K562 (cell line): Measurements from ENCODE around the gene FOXP4. TPM values are rescaled to one million over a fixed set of nuclear protein-coding genes. Genes with fewer than 3 reads are reported as not detected.

Source experiments
- ATAC-seq: fragments of 200-7000 bp; cut with Tn5 transposase; 3 replicates; pipeline ENCODE4 v1.9.1; 2020; ENCODE audit warnings: moderate library complexity
- BruUV-seq: library from RNA; stranded (reverse); fragments of 400-500 nt; replicated peaks from 2 replicates; lab custom pipeline; 2021; lab: Mats Ljungman, UMichigan
- CTCF ChIA-PET: fragments of 300-600 bp; formaldehyde crosslinking; extraction: SDS; loops from one replicate; lab custom pipeline; 2021; ENCODE audit warnings: low intra/inter-chr PET ratio; lab: Yijun Ruan, JAX
- POLR2A ChIA-PET: fragments of 300-600, 350-650 bp; sonication (Branson Sonifier 250); formaldehyde crosslinking; extraction: SDS; loops from one replicate; lab custom pipeline; 2021; ENCODE audit warnings: antibody characterized with exemption, inconsistent platforms; lab: Yijun Ruan, JAX
- DNase-seq, 4 experiments: peaks; one replicate each; pipeline versions ENCODE4 v3.0.0 to v3.0.0-alpha.2; 2011 to 2018; ENCODE audit warnings: low spot score in 3 of 4, mixed read lengths in 3 of 4; ENCODE audit errors: extremely low read depth in 1 of 4
- FAIRE-seq: peaks from 2 replicates; lab custom pipeline; 2011; peaks lifted over from hg19 to GRCh38; lab: Jason Lieb, UNC
- H2AFZ ChIP-seq: 2 replicates; pipeline ENCODE4 v1.6.0; 2011; ENCODE audit warnings: low read depth, low read length, control low read depth, inconsistent platforms
- H3K27ac ChIP-seq: fragments of 200-600 bp; 3 replicates; pipeline ENCODE4 v1.8.0; 2011; ENCODE audit warnings: low read depth, mild to moderate bottlenecking, control low read depth, inconsistent platforms, low read length, moderate library complexity, mixed read lengths; ENCODE audit errors: extremely low read depth
- H3K27me3 ChIP-seq, 2 experiments: fragments of 300-600 bp in 1 of 2; 2 replicates in 1 of 2; 3 replicates in 1 of 2; pipeline versions ENCODE4 v1.6.0 to v1.8.0; 2011; ENCODE audit warnings: inconsistent platforms in 2 of 2, low read length in 2 of 2, mild to moderate bottlenecking in 1 of 2, mixed read lengths in 1 of 2, moderate library complexity in 1 of 2; ENCODE audit not compliant: control insufficient read depth in 2 of 2, insufficient read depth in 2 of 2
- H3K36me3 ChIP-seq: fragments of 300-600 bp; 3 replicates; pipeline ENCODE4 v1.8.0; 2011; ENCODE audit warnings: mild to moderate bottlenecking, low read length, inconsistent platforms; ENCODE audit not compliant: control insufficient read depth, insufficient read depth
- H3K4me1 ChIP-seq, 2 experiments: fragments of 200-600 bp in 1 of 2; replicated peaks in 1 of 2; 2 replicates in 1 of 2; 3 replicates in 1 of 2; pipeline versions ENCODE4 v1.5.1 to v1.8.0; 2011; ENCODE audit warnings: inconsistent platforms in 2 of 2, low read length in 2 of 2, mild to moderate bottlenecking in 1 of 2, mixed read lengths in 1 of 2, moderate library complexity in 1 of 2; ENCODE audit not compliant: control insufficient read depth in 2 of 2, insufficient read depth in 2 of 2
- H3K4me2 ChIP-seq: 2 replicates; pipeline ENCODE4 v1.6.1; 2011; ENCODE audit warnings: low read length, control low read depth, inconsistent platforms, mixed read lengths; ENCODE audit not compliant: insufficient read depth
- H3K4me3 ChIP-seq: fragments of 200-600 bp; sonication (generic), shearing (Covaris generic); 2 replicates; pipeline ENCODE4 v1.5.1; 2016; ENCODE audit warnings: control low read depth, inconsistent platforms
- H3K79me2 ChIP-seq: fragments of 200-600 bp; 3 replicates; pipeline ENCODE4 v1.8.0; 2011; ENCODE audit warnings: low read length, inconsistent platforms; ENCODE audit not compliant: control insufficient read depth, insufficient read depth
- H3K9ac ChIP-seq, 2 experiments: 2 replicates each; pipeline versions ENCODE4 v1.6.0 to v1.6.1; 2011; ENCODE audit warnings: low read depth in 2 of 2, low read length in 2 of 2, control low read depth in 1 of 2, inconsistent platforms in 1 of 2, mild to moderate bottlenecking in 1 of 2, mixed read lengths in 1 of 2; ENCODE audit not compliant: insufficient read depth in 1 of 2
- H3K9me1 ChIP-seq: one replicate; pipeline ENCODE4 v1.6.0; 2011; ENCODE audit warnings: inconsistent platforms, mild to moderate bottlenecking, low read length, moderate library complexity; ENCODE audit not compliant: control insufficient read depth, insufficient read depth
- H3K9me3 ChIP-seq: replicated peaks from 2 replicates; pipeline ENCODE4 v1.5.1; 2011; ENCODE audit warnings: low read depth, low read length, inconsistent platforms; ENCODE audit not compliant: control insufficient read depth, insufficient read depth
- H4K20me1 ChIP-seq: replicated peaks from 2 replicates; pipeline ENCODE4 v1.6.1; 2011; ENCODE audit warnings: low read length, inconsistent platforms, mixed read lengths; ENCODE audit not compliant: control insufficient read depth, insufficient read depth
- CC2D1A ChIP-seq: fragments of 450-650 bp; IDR thresholded peaks from 2 replicates; pipeline ENCODE4 v1.6.1; 2017; ENCODE audit warnings: mild to moderate bottlenecking
- EGR1 ChIP-seq: fragments of 450-650 bp; conservative IDR thresholded peaks from 2 replicates; pipeline ENCODE4 v1.6.1; 2017; ENCODE audit warnings: mild to moderate bottlenecking
- LARP7 ChIP-seq: fragments of 450-650 bp; IDR thresholded peaks from 2 replicates; pipeline ENCODE4 v1.6.1; 2016
- MAFF ChIP-seq: IDR thresholded peaks from 2 replicates; pipeline ENCODE4 v1.6.1; 2012; ENCODE audit warnings: low read length, improper control_type of control experiment
- RBBP5 ChIP-seq: fragments of 200-600 bp; sonication (generic); IDR thresholded peaks from 2 replicates; pipeline ENCODE4 v1.6.1; 2012; ENCODE audit warnings: borderline replicate concordance, mild to moderate bottlenecking, low read length, control low read depth, inconsistent platforms; ENCODE audit not compliant: insufficient read depth, poor library complexity, severe bottlenecking
- RBM15 ChIP-seq: fragments of 200-400 bp; formaldehyde crosslinking; IDR thresholded peaks from 2 replicates; pipeline ENCODE4 v1.6.1; 2018; ENCODE audit warnings: mild to moderate bottlenecking, low read length, moderate library complexity; ENCODE audit not compliant: insufficient read depth
- WGBS: fragments of 100-300 bp; shearing (Covaris generic); methylation state at CpG from one replicate; pipeline ENCODE4 v1.1.6; 2016; ENCODE audit warnings: low coverage, mixed read lengths; ENCODE audit not compliant: insufficient coverage; ENCODE audit errors: missing lambda C conversion rate; 5-methylcytosine and 5-hydroxymethylcytosine counted together
- in situ Hi-C: fragments of 300-500 bp; cut with MboI; formaldehyde crosslinking; loops from 4 replicates; pipeline ENCODE4 v1.15.0; 2018; ENCODE audit warnings: inconsistent platforms, mixed read lengths
- intact Hi-C: fragments of 100-400 bp; cut with micrococcal nuclease; formaldehyde crosslinking; loops from 2 replicates; pipeline ENCODE4 v1.14.2; 2022
- polyA plus RNA-seq, 8 experiments: library from polyadenylated mRNA; depleted of rRNA in 4 of 8; stranded (reverse) in 5 of 8; unstranded in 3 of 8; fragments of >200 nt; fragmentation: Nextera tagmentation in 2 of 8; fragmentation: Illumina TruSeq in 1 of 8; extraction: Ambion mirVana in 2 of 8; extraction: Trizol in 1 of 8; gene quantifications; 2 replicates each; pipeline versions ENCODE4 v1.2.1 to v1.2.3, GENCODE V29; 2011 to 2014; ENCODE audit warnings: inconsistent platforms in 1 of 8, missing spikeins in 1 of 8
- total RNA-seq, 7 experiments: library from RNA; depleted of rRNA in 6 of 7; stranded (reverse); fragments of >200 nt in 6 of 7; fragmentation: Illumina TruSeq in 2 of 7; extraction: Trizol in 2 of 7; gene quantifications; 2 replicates each; pipeline versions ENCODE4 v1.2.1 to v1.2.3, GENCODE V29; 2011 to 2021; ENCODE audit warnings: low replicate concordance in 1 of 7
- TF ChIP-seq, protein P1 (sequence below), 2 experiments: fragments of 200-800 bp in 1 of 2; sonication (Bioruptor generic) in 1 of 2; sonication (generic) in 1 of 2; formaldehyde crosslinking in 1 of 2; IDR thresholded peaks in 1 of 2; conservative IDR thresholded peaks in 1 of 2; 2 replicates each; pipeline versions ENCODE4 v1.5.0 to v1.6.1; 2016 to 2020; ENCODE audit warnings: missing compliant biosample characterization in 1 of 2, missing genetic modification characterization in 1 of 2, missing genetic modification reagents in 1 of 2
- TF ChIP-seq, protein P2 (sequence below), 2 experiments: IDR thresholded peaks; 2 replicates each; pipeline ENCODE4 v1.6.1; 2011; ENCODE audit warnings: borderline replicate concordance in 1 of 2, control low read depth in 1 of 2, low read depth in 1 of 2, low read length in 1 of 2, mild to moderate bottlenecking in 1 of 2, mixed read lengths in 1 of 2, moderate library complexity in 1 of 2; ENCODE audit not compliant: insufficient read depth in 1 of 2, insufficient read length in 1 of 2, poor library complexity in 1 of 2, severe bottlenecking in 1 of 2; ENCODE audit errors: extremely low read depth in 1 of 2
- TF ChIP-seq, protein P3 (sequence below): fragments of 450-650 bp; formaldehyde crosslinking; IDR thresholded peaks from 2 replicates; pipeline ENCODE4 v1.4.0; 2022; ENCODE audit warnings: missing genetic modification characterization

The FOXP4 gene
- total and polyA plus RNA-seq, 9 of the 15 experiments (the other 6 are each of a cell fraction or from before 2014, with no cell fraction given): 0.11 to 29.4 (median 2.3) TPM

DNA sequence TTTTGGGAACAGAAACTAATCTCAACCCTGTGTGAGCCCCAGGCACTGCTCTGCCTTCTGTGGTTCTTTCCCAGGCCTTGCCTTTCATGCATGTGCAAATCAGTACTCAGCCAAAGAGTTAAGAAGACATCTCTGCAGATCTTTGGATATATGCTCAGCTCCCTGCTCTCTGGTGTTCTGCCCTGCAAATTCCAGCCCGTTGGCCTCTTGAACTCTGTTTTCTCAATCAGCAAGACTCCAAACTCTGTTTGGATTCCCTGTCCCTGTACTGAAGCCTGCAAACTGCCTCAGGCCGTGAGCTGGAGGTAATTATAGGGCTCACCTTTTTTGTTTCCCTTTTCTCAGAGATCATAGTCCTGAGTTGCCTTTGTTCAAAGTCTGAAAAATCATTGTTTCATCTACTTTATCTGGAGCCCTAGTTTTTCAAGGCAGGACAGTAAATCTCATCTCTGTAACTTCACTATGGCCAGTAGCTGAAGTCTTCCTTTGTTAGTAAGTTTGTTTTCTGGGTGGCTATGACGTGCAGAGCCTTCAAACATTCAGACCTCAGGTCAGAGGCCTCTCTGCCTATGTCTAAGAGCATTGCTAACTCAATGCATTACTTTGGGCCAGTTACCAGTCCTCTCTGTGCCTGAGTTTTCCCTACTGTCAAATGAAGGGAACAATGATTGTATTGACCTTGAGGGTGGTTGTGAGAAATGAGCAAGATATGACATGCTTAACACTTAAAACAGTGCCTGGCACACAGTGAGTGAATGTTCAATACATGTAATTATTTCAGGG, 76.2 kb downstream of the FOXP4 start (continued):
- TF ChIP-seq, protein P1, sequence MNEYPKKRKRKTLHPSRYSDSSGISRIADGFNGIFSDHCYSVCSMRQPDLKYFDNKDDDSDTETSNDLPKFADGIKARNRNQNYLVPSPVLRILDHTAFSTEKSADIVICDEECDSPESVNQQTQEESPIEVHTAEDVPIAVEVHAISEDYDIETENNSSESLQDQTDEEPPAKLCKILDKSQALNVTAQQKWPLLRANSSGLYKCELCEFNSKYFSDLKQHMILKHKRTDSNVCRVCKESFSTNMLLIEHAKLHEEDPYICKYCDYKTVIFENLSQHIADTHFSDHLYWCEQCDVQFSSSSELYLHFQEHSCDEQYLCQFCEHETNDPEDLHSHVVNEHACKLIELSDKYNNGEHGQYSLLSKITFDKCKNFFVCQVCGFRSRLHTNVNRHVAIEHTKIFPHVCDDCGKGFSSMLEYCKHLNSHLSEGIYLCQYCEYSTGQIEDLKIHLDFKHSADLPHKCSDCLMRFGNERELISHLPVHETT (CRISPR knock-in tag; conservative IDR thresholded peaks at IDR 0.05 in 1 of 2, IDR thresholded peaks at IDR 0.05 in 1 of 2): no peak
- TF ChIP-seq RBBP5: no peak
- TF ChIP-seq RBM15: no peak
- no peak for TF ChIP-seq CC2D1A

DNA sequence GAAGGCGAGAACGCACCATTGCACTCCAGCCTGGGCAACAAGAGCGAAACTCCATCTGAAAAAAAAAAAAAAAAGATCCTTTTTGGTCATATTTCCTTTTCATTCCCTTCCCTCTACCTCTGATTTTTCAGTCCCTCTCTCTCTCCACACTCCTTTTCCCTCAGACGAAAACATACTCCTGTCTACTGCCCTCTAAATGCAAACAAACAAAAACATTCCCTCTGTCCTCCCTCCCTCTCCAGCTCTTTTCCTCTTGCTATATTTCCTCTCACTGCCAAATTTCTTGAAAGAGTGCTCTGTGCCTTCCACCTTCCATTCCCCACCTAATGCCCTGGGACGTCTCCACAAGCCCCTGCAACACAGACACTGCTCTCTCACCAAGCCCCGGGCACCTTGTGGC, 77.1 kb downstream of the FOXP4 start:
- POLR2A ChIA-PET: interaction anchor here (0.7 kb wide), 1 partner anchor 65 kb away, joined by 3 read pairs; no protein-coding TSS in a partner anchor
- in situ Hi-C loops: no loop called here
- intact Hi-C loops: no loop called here
- H2AFZ ChIP-seq: no peak overlapping the region
- H3K79me2 ChIP-seq: no peaks in the 10 kb centered on the region
- peaks cover 31 to 61% of the 10 kb centered on the region in 2 experiments for H3K27me3 ChIP-seq
- DNase-seq: no peak
- H3K4me3 ChIP-seq: no peak overlapping the region
- no peaks in the 10 kb centered on the region for H3K9me1 ChIP-seq
- no TSS peak for BruUV-seq
- H4K20me1 ChIP-seq: peaks cover 6% of the 10 kb centered on the region; the same call in 1 of the 2 replicates
- FAIRE-seq: no peak
- H3K27ac ChIP-seq: no peak overlapping the region
- no peak overlapping the region for H3K9ac ChIP-seq
- ATAC-seq: no peak
- H3K36me3 ChIP-seq: no peaks in the 10 kb centered on the region
- 7% methylated on average over 3 of the region's 6 CpGs for WGBS
- H3K9me3 ChIP-seq: 0 out of 2 replicates have a peak, but pooled peaks cover 3% of the 10 kb centered on the region
- no peak overlapping the region for H3K4me2 ChIP-seq
- no peak for TF ChIP-seq MAFF
- TF ChIP-seq, protein P2, sequence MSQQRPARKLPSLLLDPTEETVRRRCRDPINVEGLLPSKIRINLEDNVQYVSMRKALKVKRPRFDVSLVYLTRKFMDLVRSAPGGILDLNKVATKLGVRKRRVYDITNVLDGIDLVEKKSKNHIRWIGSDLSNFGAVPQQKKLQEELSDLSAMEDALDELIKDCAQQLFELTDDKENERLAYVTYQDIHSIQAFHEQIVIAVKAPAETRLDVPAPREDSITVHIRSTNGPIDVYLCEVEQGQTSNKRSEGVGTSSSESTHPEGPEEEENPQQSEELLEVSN (IDR thresholded peaks at IDR 0.05; ENCODE audit: borderline replicate concordance in 1 of 2, extremely low read depth in 1 of 2, insufficient read depth in 1 of 2, insufficient read length in 1 of 2, low read depth in 1 of 2, low read length in 1 of 2, poor library complexity in 1 of 2, severe bottlenecking in 1 of 2): no peak
- TF ChIP-seq, protein P3, sequence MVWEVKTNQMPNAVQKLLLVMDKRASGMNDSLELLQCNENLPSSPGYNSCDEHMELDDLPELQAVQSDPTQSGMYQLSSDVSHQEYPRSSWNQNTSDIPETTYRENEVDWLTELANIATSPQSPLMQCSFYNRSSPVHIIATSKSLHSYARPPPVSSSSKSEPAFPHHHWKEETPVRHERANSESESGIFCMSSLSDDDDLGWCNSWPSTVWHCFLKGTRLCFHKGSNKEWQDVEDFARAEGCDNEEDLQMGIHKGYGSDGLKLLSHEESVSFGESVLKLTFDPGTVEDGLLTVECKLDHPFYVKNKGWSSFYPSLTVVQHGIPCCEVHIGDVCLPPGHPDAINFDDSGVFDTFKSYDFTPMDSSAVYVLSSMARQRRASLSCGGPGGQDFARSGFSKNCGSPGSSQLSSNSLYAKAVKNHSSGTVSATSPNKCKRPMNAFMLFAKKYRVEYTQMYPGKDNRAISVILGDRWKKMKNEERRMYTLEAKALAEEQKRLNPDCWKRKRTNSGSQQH: no peak
- no peak for TF ChIP-seq EGR1
- TF ChIP-seq LARP7: no peak
- CTCF ChIA-PET: no interaction called here
- no peaks in the 10 kb centered on the region for H3K4me1 ChIP-seq
